ENCODE measurements around the gene REEP3.

REEP3 gene

GRCh38 chr10:63666836-63667383 lies 145.7 kb downstream of the REEP3 start:
- DNase-seq (ENCODE audit: low spot score) = no peak

- no peak for DNase-seq (ENCODE audit: low spot score)
Measured at GRCh38 chr10:63667596-63668480, 146.6 kb downstream of the REEP3 start.

DNA sequence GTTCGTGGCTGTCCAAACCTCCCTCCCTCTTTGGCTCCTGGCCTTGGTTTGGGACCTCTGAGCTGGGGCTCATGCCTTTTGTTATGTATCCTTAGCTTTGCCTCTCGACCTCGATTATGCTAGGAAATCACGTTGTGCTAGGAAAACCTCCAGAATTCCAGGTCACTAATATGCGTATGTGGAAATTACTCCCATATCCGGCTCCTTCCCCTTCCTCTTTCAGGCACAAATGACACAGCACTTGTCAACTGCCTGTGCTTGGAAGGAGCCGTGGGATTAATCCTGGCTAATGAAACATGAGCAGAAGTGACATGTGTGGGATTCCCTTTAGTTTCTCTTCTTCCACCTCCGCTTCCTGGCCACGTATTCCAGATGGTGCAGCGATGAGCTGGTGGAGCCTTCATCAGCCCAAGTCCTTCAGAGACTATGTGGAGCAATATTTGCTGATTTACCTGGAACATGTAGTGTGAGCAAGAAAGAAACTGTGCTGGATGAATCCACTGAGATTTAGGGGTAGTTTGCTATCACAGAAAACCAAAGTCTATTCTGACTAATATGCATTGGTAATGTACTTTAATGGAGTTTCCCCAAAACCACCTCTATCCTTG lies 149.2 kb downstream of the REEP3 start:
- DNase-seq (ENCODE audit: low spot score) = no peak

DNA sequence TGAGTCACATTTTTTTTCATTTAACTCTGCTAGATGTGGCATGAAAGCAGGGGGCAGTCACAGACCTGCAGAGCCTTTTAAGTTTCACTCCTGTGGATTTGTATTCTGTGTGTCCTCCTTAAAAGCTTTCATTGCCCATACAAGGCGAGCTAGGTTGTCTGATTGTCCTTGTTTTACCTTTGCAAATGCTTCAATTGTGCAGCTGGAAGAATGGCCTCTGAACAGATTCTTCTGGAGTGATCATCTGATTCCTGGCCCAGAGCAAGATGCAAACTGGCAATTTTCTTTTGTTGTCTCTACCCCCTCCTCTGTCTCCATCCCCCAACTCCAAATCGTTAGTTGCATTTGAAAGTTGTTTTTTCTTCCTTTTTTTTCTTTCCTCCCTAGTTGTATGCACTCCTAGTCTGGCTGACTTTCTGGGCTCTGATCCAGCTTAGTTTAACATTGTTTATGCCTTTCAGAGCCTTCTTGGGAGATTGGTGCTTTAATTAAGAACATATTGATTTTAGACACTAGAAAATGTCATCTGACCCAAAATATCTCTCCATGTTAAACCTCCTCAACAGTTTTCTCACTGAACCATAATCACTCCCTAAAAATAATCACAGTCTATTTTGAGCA lies 150.2 kb downstream of the REEP3 start:
- DNase-seq (ENCODE audit: low spot score) = no peak

DNA sequence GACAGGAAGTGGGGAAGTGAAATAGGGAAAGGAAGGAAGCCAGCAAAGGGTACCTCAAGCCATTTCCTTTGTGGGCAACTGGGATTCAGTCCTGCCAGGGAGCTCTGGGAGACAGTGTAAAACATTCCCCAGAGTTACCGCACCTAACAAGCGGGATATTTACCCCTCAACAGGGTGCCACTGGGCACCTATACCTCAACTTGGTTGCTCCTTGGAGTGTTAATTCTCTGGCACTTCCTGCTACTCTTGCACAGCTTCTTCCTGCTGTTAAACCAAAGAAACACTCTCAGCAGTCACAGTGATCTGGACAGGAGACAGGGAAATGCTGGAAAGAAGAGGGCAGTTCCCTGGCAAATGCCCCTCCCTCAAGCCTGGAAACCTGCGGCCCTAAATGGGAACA lies 151.3 kb downstream of the REEP3 start:
- no peak for DNase-seq (ENCODE audit: low spot score)

DNA sequence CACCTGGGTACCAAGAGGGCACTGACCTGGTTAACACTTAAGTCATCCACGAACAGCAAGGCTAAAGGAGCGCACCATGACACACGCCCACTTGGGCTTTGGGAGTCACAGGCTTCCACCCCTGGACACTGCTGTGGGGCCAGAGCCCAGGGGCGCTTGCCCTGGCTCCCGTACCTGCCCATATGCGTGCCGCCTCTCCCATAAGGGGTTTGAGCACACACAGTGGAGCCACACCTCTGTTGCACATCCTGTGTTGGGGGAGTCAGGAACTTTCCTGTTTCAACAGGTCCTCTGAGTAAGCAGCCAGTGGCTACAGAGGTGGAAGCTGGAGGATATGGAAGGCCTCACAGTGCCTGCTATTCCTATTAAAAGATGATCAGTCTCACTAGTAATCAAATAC lies 152.0 kb downstream of the REEP3 start:
- no peak for DNase-seq (ENCODE audit: low spot score)

DNA sequence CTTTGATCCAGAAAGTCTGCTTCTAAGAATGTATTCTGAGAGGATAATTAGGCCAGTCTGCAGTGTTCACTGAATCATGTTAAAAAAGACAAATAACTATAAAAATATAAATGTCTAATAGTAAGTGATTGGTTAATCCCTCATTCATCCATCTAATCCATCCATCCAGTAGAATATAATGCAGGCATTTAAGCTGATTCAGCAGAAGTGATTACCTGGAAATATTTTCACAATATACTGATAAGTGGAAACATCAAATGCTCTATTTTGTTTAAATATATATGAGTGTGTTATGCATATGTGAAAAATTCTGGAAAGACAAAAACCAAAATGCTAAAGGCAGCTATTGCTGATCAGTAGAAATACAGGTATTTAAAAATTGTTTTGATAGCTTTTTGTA lies 152.6 kb downstream of the REEP3 start:
- no peak for DNase-seq (ENCODE audit: low spot score)
